H9 (cell line): ENCODE data around the gene AVPR2. TPM values are rescaled to one million over a fixed set of nuclear protein-coding genes. Genes with fewer than 3 reads are reported as not detected.
A peak's percentile ranks its signal among the peaks of the same experiment; 100 is the strongest.

Source experiments
- DNase-seq: peaks from one replicate; pipeline ENCODE4 v3.0.0-alpha.2; 2017
- H2AFZ ChIP-seq: one replicate; pipeline ENCODE4 v1.6.1; 2013; ENCODE audit warnings: mild to moderate bottlenecking, low read length, control low read depth, moderate library complexity
- H2AK5ac ChIP-seq: 2 replicates; pipeline ENCODE4 v1.6.1; 2013; ENCODE audit warnings: low read length, control low read depth, mixed read lengths; ENCODE audit not compliant: insufficient read length
- H2BK120ac ChIP-seq: one replicate; pipeline ENCODE4 v1.6.1; 2013; ENCODE audit warnings: low read depth, mild to moderate bottlenecking, low read length, control low read depth, inconsistent platforms; ENCODE audit not compliant: poor library complexity, severe bottlenecking
- H2BK12ac ChIP-seq: 2 replicates; pipeline ENCODE4 v1.6.1; 2013; ENCODE audit warnings: low read length, control low read depth, mixed read lengths, low read depth; ENCODE audit not compliant: insufficient read length
- H2BK15ac ChIP-seq: 2 replicates; pipeline ENCODE4 v1.6.1; 2013; ENCODE audit warnings: low read depth, low read length, control low read depth
- H2BK20ac ChIP-seq: one replicate; pipeline ENCODE4 v1.6.1; 2013; ENCODE audit warnings: low read depth, mild to moderate bottlenecking, low read length, control low read depth, inconsistent platforms; ENCODE audit not compliant: poor library complexity, severe bottlenecking
- H2BK5ac ChIP-seq: 2 replicates; pipeline ENCODE4 v1.6.1; 2013; ENCODE audit warnings: low read length, control low read depth, mixed read lengths; ENCODE audit not compliant: insufficient read length
- H3K14ac ChIP-seq: 2 replicates; pipeline ENCODE4 v1.6.1; 2013; ENCODE audit warnings: low read length, control low read depth; ENCODE audit not compliant: insufficient read depth
- H3K18ac ChIP-seq: 2 replicates; pipeline ENCODE4 v1.6.1; 2013; ENCODE audit warnings: low read depth, mild to moderate bottlenecking, mixed read lengths, low read length, control low read depth; ENCODE audit not compliant: insufficient read length
- H3K23ac ChIP-seq: 2 replicates; pipeline ENCODE4 v1.6.1; 2013; ENCODE audit warnings: low read length, control low read depth, mixed read lengths, low read depth; ENCODE audit not compliant: insufficient read length
- H3K23me2 ChIP-seq: 2 replicates; pipeline ENCODE4 v1.6.1; 2013; ENCODE audit warnings: low read depth, mild to moderate bottlenecking, mixed read lengths, low read length, control low read depth; ENCODE audit not compliant: insufficient read length, poor library complexity, severe bottlenecking
- H3K27ac ChIP-seq: 2 replicates; pipeline ENCODE4 v1.5.1; 2013; ENCODE audit warnings: low read length, control low read depth, mixed read lengths, low read depth; ENCODE audit not compliant: insufficient read length
- H3K27me3 ChIP-seq: 2 replicates; pipeline ENCODE4 v1.6.1; 2013; ENCODE audit warnings: low read length, control low read depth, inconsistent platforms; ENCODE audit not compliant: insufficient read depth
- H3K4ac ChIP-seq: 2 replicates; pipeline ENCODE4 v1.6.1; 2013; ENCODE audit warnings: low read depth, mild to moderate bottlenecking, control low read depth, inconsistent platforms, low read length, moderate library complexity
- H3K4me1 ChIP-seq: 2 replicates; pipeline ENCODE4 v1.6.1; 2013; ENCODE audit warnings: low read length, control low read depth, inconsistent platforms; ENCODE audit not compliant: insufficient read depth
- H3K4me2 ChIP-seq: 2 replicates; pipeline ENCODE4 v1.6.1; 2013; ENCODE audit warnings: low read length, control low read depth, mixed read lengths; ENCODE audit not compliant: insufficient read length, insufficient read depth
- H3K56ac ChIP-seq: 2 replicates; pipeline ENCODE4 v1.6.1; 2013; ENCODE audit warnings: low read depth, mild to moderate bottlenecking, mixed read lengths, low read length, control low read depth; ENCODE audit not compliant: insufficient read length
- H3K79me1 ChIP-seq: 2 replicates; pipeline ENCODE4 v1.6.1; 2013; ENCODE audit warnings: low read depth, mild to moderate bottlenecking, moderate library complexity, low read length, control low read depth, inconsistent platforms; ENCODE audit not compliant: insufficient read depth, poor library complexity, severe bottlenecking
- H3K79me2 ChIP-seq: 2 replicates; pipeline ENCODE4 v1.6.1; 2013; ENCODE audit warnings: low read length, control low read depth, inconsistent platforms; ENCODE audit not compliant: insufficient read depth
- H3K9ac ChIP-seq: 2 replicates; pipeline ENCODE4 v1.6.1; 2013; ENCODE audit warnings: low read length, control low read depth, mixed read lengths; ENCODE audit not compliant: insufficient read length; ENCODE audit errors: extremely low read depth
- H3K9me3 ChIP-seq: one replicate; pipeline ENCODE4 v1.6.1; 2013; ENCODE audit warnings: low read depth, low read length, inconsistent platforms; ENCODE audit not compliant: control insufficient read depth
- H3T11ph ChIP-seq: one replicate; pipeline ENCODE4 v1.6.1; 2013; ENCODE audit warnings: mild to moderate bottlenecking, low read length, control low read depth, inconsistent platforms
- H4K20me1 ChIP-seq: one replicate; pipeline ENCODE4 v1.6.1; 2013; ENCODE audit not compliant: control insufficient read depth, insufficient read length, insufficient read depth
- H4K5ac ChIP-seq: 2 replicates; pipeline ENCODE4 v1.6.1; 2013; ENCODE audit warnings: low read depth, mild to moderate bottlenecking, mixed read lengths, low read length, control low read depth; ENCODE audit not compliant: insufficient read length
- H4K8ac ChIP-seq: replicated peaks from 2 replicates; pipeline ENCODE4 v1.6.1; 2013; ENCODE audit warnings: low read length, control low read depth, mixed read lengths, low read depth; ENCODE audit not compliant: insufficient read length
- H4K91ac ChIP-seq: 2 replicates; pipeline ENCODE4 v1.6.1; 2013; ENCODE audit warnings: low read depth, mild to moderate bottlenecking, moderate library complexity, mixed read lengths, low read length, control low read depth; ENCODE audit not compliant: insufficient read length
- H3K27ac Mint-ChIP-seq, 3 experiments: 2 replicates in 2 of 3; 3 replicates in 1 of 3; pipeline ENCODE4 v1.8.0; 2020 to 2021; ENCODE audit warnings: mixed read lengths in 3 of 3, mild to moderate bottlenecking in 1 of 3, moderate library complexity in 1 of 3
- H3K27me3 Mint-ChIP-seq: 2 replicates; pipeline ENCODE4 v1.8.0; 2021; ENCODE audit warnings: low read depth, mild to moderate bottlenecking, moderate library complexity, mixed read lengths
- H3K36me3 Mint-ChIP-seq, 3 experiments: 2 replicates in 2 of 3; 3 replicates in 1 of 3; pipeline ENCODE4 v1.8.0; 2020 to 2021; ENCODE audit warnings: low read depth in 3 of 3, mixed read lengths in 3 of 3; ENCODE audit not compliant: insufficient read depth in 1 of 3
- H3K4me1 Mint-ChIP-seq, 2 experiments: 2 replicates each; pipeline ENCODE4 v1.8.0; 2020; ENCODE audit warnings: mixed read lengths in 2 of 2
- H3K4me3 Mint-ChIP-seq, 2 experiments: 2 replicates in 1 of 2; 3 replicates in 1 of 2; pipeline ENCODE4 v1.8.0; 2020 to 2021; ENCODE audit warnings: mild to moderate bottlenecking in 2 of 2, mixed read lengths in 2 of 2, moderate library complexity in 1 of 2
- H3K9me3 Mint-ChIP-seq, 2 experiments: 2 replicates in 1 of 2; 3 replicates in 1 of 2; pipeline ENCODE4 v1.8.0; 2020; ENCODE audit warnings: mild to moderate bottlenecking in 2 of 2, mixed read lengths in 2 of 2, moderate library complexity in 1 of 2
- CTCF ChIP-seq: fragments of 200-600 bp; sonication (generic); conservative IDR thresholded peaks from 3 replicates; pipeline ENCODE4 v1.8.0; 2021; ENCODE audit warnings: antibody characterized with exemption, mild to moderate bottlenecking
- WGBS: extraction: QIAGEN DNeasy Blood & Tissue Kit; methylation state at CpG from one replicate; pipeline ENCODE4 v1.1.7; 2013; ENCODE audit warnings: missing lambda C conversion rate, low lambda C conversion rate, mixed read lengths; ENCODE audit not compliant: insufficient read length; ENCODE audit errors: extremely low coverage; 5-methylcytosine and 5-hydroxymethylcytosine counted together
- total RNA-seq: library from RNA; stranded (reverse); gene quantifications from 2 replicates; pipeline ENCODE4 v1.2.1, GENCODE V29; 2021

AVPR2 gene
- total RNA-seq, 1 experiment from 2014 or later = not detected

GRCh38 chrX:153930011-153930910 is 25.8 kb downstream of the AVPR2 start:
- no peak overlapping the region for H4K91ac ChIP-seq
- DNase-seq = no peak
- no peaks in the 10 kb centered on the region; the same call in 1 of the 2 replicates for H3K79me2 ChIP-seq
- H4K8ac ChIP-seq = no peak overlapping the region
- no peak overlapping the region for H3K9ac ChIP-seq
- peaks cover 22% of the 10 kb centered on the region for H3K9me3 ChIP-seq
- Mint-ChIP-seq H3K36me3 (peaks cover 19 to 43% (median 26%) of the 10 kb centered on the region in 3 experiments), H3K27ac (peak overlapping the region in 1 of 3 experiments; percentile 44; a peak in 1 of 7 replicates), H3K9me3 (peaks cover 53 to 63% of the 10 kb centered on the region in 2 experiments), H3K27me3 (no peaks in the 10 kb centered on the region; the same call in 1 of the 2 replicates), H3K4me1 (peaks cover 4 to 32% of the 10 kb centered on the region in 2 experiments), H3K4me3 (peak overlapping the region in 1 of 2 experiments; percentile 42; a peak in 1 of 5 replicates)
- no peak overlapping the region for H3T11ph ChIP-seq
- no CpG with 5 or more reads among the region's 31 CpGs for WGBS
- H2AK5ac ChIP-seq = no peak overlapping the region
- no peak overlapping the region for H2BK5ac ChIP-seq
- no peak overlapping the region for H3K27ac ChIP-seq
- no peaks in the 10 kb centered on the region for H3K4me1 ChIP-seq
- H2BK12ac ChIP-seq = no peak overlapping the region
- no peak for TF ChIP-seq CTCF
- H3K4ac ChIP-seq = no peak overlapping the region
- H2AFZ ChIP-seq = no peak overlapping the region
- no peak overlapping the region for H3K18ac ChIP-seq
- H3K23ac ChIP-seq = no peak overlapping the region
- H2BK120ac ChIP-seq = no peak overlapping the region
- H3K27me3 ChIP-seq = no peaks in the 10 kb centered on the region
- no peaks in the 10 kb centered on the region for H3K79me1 ChIP-seq
- no peak overlapping the region for H4K5ac ChIP-seq
- H3K14ac ChIP-seq = no peak overlapping the region
- no peaks in the 10 kb centered on the region for H4K20me1 ChIP-seq
- peaks cover 28% of the 10 kb centered on the region for H3K23me2 ChIP-seq
- H3K4me2 ChIP-seq = no peak overlapping the region
- H3K56ac ChIP-seq = no peak overlapping the region
- H2BK15ac ChIP-seq = no peak overlapping the region
- no peak overlapping the region for H2BK20ac ChIP-seq
